HepG2 (cell line): Measurements from ENCODE around the gene CDC42SE2. TPM values are rescaled to one million over a fixed set of nuclear protein-coding genes. Genes with fewer than 3 reads are reported as not detected.
A peak's percentile ranks its signal among the peaks of the same experiment; 100 is the strongest.

Experiments used
- ATAC-seq: fragments of 200-7000 bp; cut with Tn5 transposase; 3 replicates; pipeline ENCODE4 v1.9.1; 2020; ENCODE audit warnings: mild to moderate bottlenecking, moderate library complexity
- BruUV-seq: library from RNA; stranded (reverse); fragments of 400-500 nt; replicated peaks from 2 replicates; lab custom pipeline; 2021; lab: Mats Ljungman, UMichigan
- CTCF ChIA-PET: fragments of 300-600 bp; formaldehyde crosslinking; extraction: SDS; loops from one replicate; lab custom pipeline; 2021; ENCODE audit warnings: low total read pairs, inconsistent platforms, low intra/inter-chr PET ratio; lab: Yijun Ruan, JAX
- POLR2A ChIA-PET: fragments of 350-600 bp; sonication (Branson Sonifier 250); formaldehyde crosslinking; loops from one replicate; lab custom pipeline; 2020; ENCODE audit warnings: antibody characterized with exemption, inconsistent platforms; lab: Yijun Ruan, JAX
- DNase-seq: peaks from one replicate; pipeline ENCODE4 v3.0.0-alpha.2; 2015; ENCODE audit warnings: low spot score
- FAIRE-seq: peaks from 3 replicates; lab custom pipeline; 2011; peaks lifted over from hg19 to GRCh38; lab: Jason Lieb, UNC
- H2AFZ ChIP-seq: one replicate; pipeline ENCODE4 v1.6.1; 2011; ENCODE audit warnings: low read length, inconsistent platforms
- H3K27ac ChIP-seq: fragments of 300-600 bp; 3 replicates; pipeline ENCODE4 v1.8.0; 2011; ENCODE audit warnings: mixed run types, mild to moderate bottlenecking, mixed read lengths, low read length, inconsistent platforms; ENCODE audit not compliant: insufficient read depth; ENCODE audit errors: extremely low read length
- H3K27me3 ChIP-seq, 2 experiments: fragments of 200-600 bp in 1 of 2; 2 replicates in 1 of 2; 3 replicates in 1 of 2; pipeline versions ENCODE4 v1.6.0 to v1.8.0; 2011; ENCODE audit warnings: low read length in 2 of 2, mild to moderate bottlenecking in 2 of 2, moderate library complexity in 2 of 2, inconsistent platforms in 1 of 2; ENCODE audit not compliant: insufficient read depth in 2 of 2, control insufficient read depth in 1 of 2
- H3K36me3 ChIP-seq, 2 experiments: fragments of 200-600 bp in 1 of 2; replicated peaks in 1 of 2; 2 replicates in 1 of 2; 3 replicates in 1 of 2; pipeline versions ENCODE4 v1.5.1 to v1.8.0; 2011; ENCODE audit warnings: low read length in 2 of 2, inconsistent platforms in 1 of 2; ENCODE audit not compliant: insufficient read depth in 2 of 2, control insufficient read depth in 1 of 2
- H3K4me1 ChIP-seq: 2 replicates; pipeline ENCODE4 v1.5.1; 2012; ENCODE audit warnings: low read length, inconsistent platforms; ENCODE audit not compliant: insufficient read depth
- H3K4me2 ChIP-seq: 2 replicates; pipeline ENCODE4 v1.6.0; 2011; ENCODE audit warnings: low read depth, low read length, inconsistent platforms
- H3K4me3 ChIP-seq, 3 experiments: fragments of 200-600 bp in 1 of 3; sonication (generic), shearing (Covaris generic) in 1 of 3; replicated peaks in 1 of 3; 2 replicates each; pipeline ENCODE4 v1.5.1; 2011 to 2016; ENCODE audit warnings: low read length in 3 of 3, inconsistent platforms in 2 of 3, low read depth in 2 of 3, mild to moderate bottlenecking in 2 of 3, control low read depth in 1 of 3, mixed read lengths in 1 of 3; ENCODE audit not compliant: insufficient read depth in 1 of 3
- H3K79me2 ChIP-seq: one replicate; pipeline ENCODE4 v1.6.1; 2011; ENCODE audit warnings: low read length, inconsistent platforms; ENCODE audit not compliant: insufficient read depth
- H3K9ac ChIP-seq: 2 replicates; pipeline ENCODE4 v1.6.0; 2011; ENCODE audit warnings: mild to moderate bottlenecking, low read depth, low read length, inconsistent platforms; ENCODE audit not compliant: insufficient read depth
- H3K9me3 ChIP-seq: 2 replicates; pipeline ENCODE4 v1.5.1; 2012; ENCODE audit warnings: mild to moderate bottlenecking, low read length
- H4K20me1 ChIP-seq: 2 replicates; pipeline ENCODE4 v1.6.0; 2011; ENCODE audit warnings: inconsistent platforms, mild to moderate bottlenecking, low read length, moderate library complexity; ENCODE audit not compliant: insufficient read depth
- CCDC6 ChIP-seq: sonication (generic); formaldehyde crosslinking; IDR thresholded peaks from 2 replicates; pipeline ENCODE4 v1.8.1; 2022; ENCODE audit warnings: mild to moderate bottlenecking, missing genetic modification reagents, moderate library complexity
- PTBP1 ChIP-seq: fragments of 200-400 bp; formaldehyde crosslinking; IDR thresholded peaks from 2 replicates; pipeline ENCODE4 v1.6.1; 2018; ENCODE audit warnings: low read length, low read depth; ENCODE audit not compliant: poor library complexity, severe bottlenecking
- SOX13 ChIP-seq, 3 experiments: fragments of 450-650 bp in 1 of 3; sonication (generic) in 1 of 3; formaldehyde crosslinking in 1 of 3; IDR thresholded peaks in 2 of 3; conservative IDR thresholded peaks in 1 of 3; 2 replicates each; pipeline versions ENCODE4 v1.5.0 to v1.6.1; 2016 to 2020; ENCODE audit warnings: antibody characterized with exemption in 1 of 3, mild to moderate bottlenecking in 1 of 3, missing compliant biosample characterization in 1 of 3, missing genetic modification reagents in 1 of 3, moderate library complexity in 1 of 3
- SOX6 ChIP-seq, 2 experiments: fragments of 450-650 bp in 1 of 2; sonication (generic) in 1 of 2; formaldehyde crosslinking in 1 of 2; IDR thresholded peaks; 2 replicates each; pipeline versions ENCODE4 v1.4.0 to v1.6.1; 2017 to 2020; ENCODE audit warnings: antibody characterized with exemption in 1 of 2, mild to moderate bottlenecking in 1 of 2, missing genetic modification reagents in 1 of 2
- THAP11 ChIP-seq: IDR thresholded peaks from 2 replicates; pipeline ENCODE4 v1.6.1; 2016; ENCODE audit warnings: missing biosample characterization, missing genetic modification reagents
- ZNF143 ChIP-seq: sonication (generic); formaldehyde crosslinking; IDR thresholded peaks from 2 replicates; pipeline ENCODE4 v1.4.0; 2020; ENCODE audit warnings: missing genetic modification reagents
- ZNF7 ChIP-seq: IDR thresholded peaks from 2 replicates; pipeline ENCODE4 v1.6.1; 2016; ENCODE audit warnings: missing biosample characterization, missing genetic modification reagents
- ZNF749 ChIP-seq: sonication (generic); formaldehyde crosslinking; IDR thresholded peaks from 2 replicates; pipeline ENCODE4 v1.8.0; 2022; ENCODE audit warnings: mild to moderate bottlenecking, missing genetic modification reagents, moderate library complexity, borderline replicate concordance
- WGBS: methylation state at CpG from one replicate; pipeline ENCODE4 v1.1.6; 2017; ENCODE audit warnings: low lambda C conversion rate; 5-methylcytosine and 5-hydroxymethylcytosine counted together
- in situ Hi-C: cut with HindIII; loops from 2 replicates; pipeline ENCODE4 v1.10.0; 2017; ENCODE audit warnings: low pct_unique_long_range_greater_than_20kb; ENCODE audit not compliant: extremely low pct_ligation_motif_present
- intact Hi-C: fragments of 100-400 bp; cut with micrococcal nuclease; formaldehyde crosslinking; loops from one replicate; pipeline ENCODE4 v1.10.0; 2022; ENCODE audit not compliant: unreplicated experiment
- polyA plus RNA-seq, 8 experiments: library from polyadenylated mRNA; depleted of rRNA in 3 of 8; stranded (reverse) in 7 of 8; unstranded in 1 of 8; fragments of >200 nt; fragmentation: Illumina TruSeq in 4 of 8; extraction: Trizol in 4 of 8; gene quantifications; 2 replicates each; pipeline versions ENCODE4 v1.2.1 to v1.2.3, GENCODE V29; 2011 to 2016; ENCODE audit warnings: low read depth in 4 of 8, missing spikeins in 1 of 8, mixed read lengths in 1 of 8; ENCODE audit not compliant: insufficient read depth in 1 of 8
- total RNA-seq, 5 experiments: library from RNA; depleted of rRNA; stranded (reverse); fragments of >200 nt; fragmentation: Illumina TruSeq; extraction: Trizol; gene quantifications; 2 replicates each; pipeline ENCODE4 v1.2.3, GENCODE V29; 2016; ENCODE audit warnings: low read depth in 1 of 5
- TF ChIP-seq, protein P1 (sequence below): sonication (generic); formaldehyde crosslinking; IDR thresholded peaks from 2 replicates; pipeline ENCODE4 v1.4.0; 2020; ENCODE audit warnings: low read depth, missing genetic modification reagents

The CDC42SE2 gene
- total and polyA plus RNA-seq, 2 of the 13 experiments (the other 11 are each of a cell fraction or from before 2014, with no cell fraction given) = 19.6 to 25.0 TPM

DNA sequence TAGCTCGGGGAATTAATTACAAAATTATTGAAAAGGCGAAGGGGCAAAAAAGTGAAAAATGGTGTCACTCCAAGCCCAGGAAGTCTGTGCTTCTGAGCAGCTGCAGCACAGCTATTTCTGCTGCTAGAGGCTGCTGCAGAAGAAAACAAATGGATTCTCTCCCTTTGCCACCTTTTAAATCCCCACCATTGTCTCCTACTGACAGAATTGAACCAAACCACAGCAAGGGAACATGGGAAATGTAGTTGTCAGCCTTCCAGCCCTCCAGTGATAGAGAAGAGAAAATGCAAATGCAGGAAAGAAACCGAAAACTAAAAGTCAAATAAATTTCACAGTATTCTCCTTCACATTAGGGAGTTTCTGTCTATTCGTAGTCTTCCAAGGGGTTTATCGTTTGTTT, 33.4 kb upstream of the CDC42SE2 start:
- Histone ChIP-seq H3K4me1 (no peaks in the 10 kb centered on the region), H4K20me1 (no peaks in the 10 kb centered on the region), H3K79me2 (no peaks in the 10 kb centered on the region), H3K4me3 (peak overlapping the region in 2 of 3 experiments; percentile 14 to 23; a peak in 2 of 6 replicates), H3K27me3 (no peaks in the 10 kb centered on the region), H3K9ac (no peak overlapping the region), H3K36me3 (no peaks in the 10 kb centered on the region), H3K9me3 (no peaks in the 10 kb centered on the region), H2AFZ (peak overlapping the region; percentile 74), H3K4me2 (peak overlapping the region; percentile 56), H3K27ac (no peak overlapping the region)
- peak; percentile 50; the same call in 2 of the 3 replicates for ATAC-seq
- FAIRE-seq = peak; percentile 68
- intact Hi-C loops = no loop called here
- 29% methylated on average over 5 of the region's 5 CpGs for whole genome bisulfite sequencing
- CTCF ChIA-PET = no interaction called here
- DNase-seq = peak; percentile 14
- TF ChIP-seq ZNF143 (peak; percentile 83), THAP11 (CRISPR knock-in tag) (peak; percentile 93), SOX6 (IDR thresholded peaks at IDR 0.05) (no peak), SOX6 (CRISPR knock-in tag; IDR thresholded peaks at IDR 0.05) (peak; percentile 11; the same call in 1 of the 2 replicates), SOX13 (IDR thresholded peaks at IDR 0.05) (no peak), SOX13 (CRISPR knock-in tag; conservative IDR thresholded peaks at IDR 0.05 in 1 of 2, IDR thresholded peaks at IDR 0.05 in 1 of 2) (peak in 1 of 2 experiments; percentile 36; a peak in 1 of 4 replicates), ZNF7 (CRISPR knock-in tag) (peak; percentile 94), ZNF749 (no peak), CCDC6 (CRISPR knock-in tag) (no peak), PTBP1 (no peak)
- TF ChIP-seq, protein P1, sequence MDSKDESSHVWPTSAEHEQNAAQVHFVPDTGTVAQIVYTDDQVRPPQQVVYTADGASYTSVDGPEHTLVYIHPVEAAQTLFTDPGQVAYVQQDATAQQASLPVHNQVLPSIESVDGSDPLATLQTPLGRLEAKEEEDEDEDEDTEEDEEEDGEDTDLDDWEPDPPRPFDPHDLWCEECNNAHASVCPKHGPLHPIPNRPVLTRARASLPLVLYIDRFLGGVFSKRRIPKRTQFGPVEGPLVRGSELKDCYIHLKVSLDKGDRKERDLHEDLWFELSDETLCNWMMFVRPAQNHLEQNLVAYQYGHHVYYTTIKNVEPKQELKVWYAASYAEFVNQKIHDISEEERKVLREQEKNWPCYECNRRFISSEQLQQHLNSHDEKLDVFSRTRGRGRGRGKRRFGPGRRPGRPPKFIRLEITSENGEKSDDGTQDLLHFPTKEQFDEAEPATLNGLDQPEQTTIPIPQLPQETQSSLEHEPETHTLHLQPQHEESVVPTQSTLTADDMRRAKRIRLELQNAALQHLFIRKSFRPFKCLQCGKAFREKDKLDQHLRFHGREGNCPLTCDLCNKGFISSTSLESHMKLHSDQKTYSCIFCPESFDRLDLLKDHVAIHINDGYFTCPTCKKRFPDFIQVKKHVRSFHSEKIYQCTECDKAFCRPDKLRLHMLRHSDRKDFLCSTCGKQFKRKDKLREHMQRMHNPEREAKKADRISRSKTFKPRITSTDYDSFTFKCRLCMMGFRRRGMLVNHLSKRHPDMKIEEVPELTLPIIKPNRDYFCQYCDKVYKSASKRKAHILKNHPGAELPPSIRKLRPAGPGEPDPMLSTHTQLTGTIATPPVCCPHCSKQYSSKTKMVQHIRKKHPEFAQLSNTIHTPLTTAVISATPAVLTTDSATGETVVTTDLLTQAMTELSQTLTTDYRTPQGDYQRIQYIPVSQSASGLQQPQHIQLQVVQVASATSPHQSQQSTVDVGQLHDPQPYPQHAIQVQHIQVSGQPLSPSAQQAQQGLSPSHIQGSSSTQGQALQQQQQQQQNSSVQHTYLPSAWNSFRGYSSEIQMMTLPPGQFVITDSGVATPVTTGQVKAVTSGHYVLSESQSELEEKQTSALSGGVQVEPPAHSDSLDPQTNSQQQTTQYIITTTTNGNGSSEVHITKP (CRISPR knock-in tag) = 0 out of 2 replicates have a peak, but pooled peaks have one; percentile 45
- POLR2A ChIA-PET = no interaction called here
- no TSS peak for BruUV-seq
- in situ Hi-C loops = no loop called here
